Suppressor macrophage (primary cell): ENCODE measurements around the gene OR4M1.
"Not testable (repeated sequence)": the region's sequence is repeated elsewhere in the genome, so short reads cannot be mapped to it uniquely, and the experiment has no call there.

Source experiments
- DNase-seq, 4 experiments: peaks; one replicate each; pipeline ENCODE4 v3.0.0-alpha.2; 2020 to 2022

The OR4M1 gene

GRCh38 chr14:19823178-19823577, 49.9 kb downstream of the OR4M1 start:
- no peak for DNase-seq

GRCh38 chr14:19823765-19824164, 50.5 kb downstream of the OR4M1 start:
- no peak for DNase-seq

GRCh38 chr14:19827626-19828244, 54.4 kb downstream of the OR4M1 start:
- not testable (repeated sequence) for DNase-seq

GRCh38 chr14:19828314-19828713, 55.0 kb downstream of the OR4M1 start:
- DNase-seq: no peak
